ENCODE data around the gene TBL3. TPM values are rescaled to one million over a fixed set of nuclear protein-coding genes. Genes with fewer than 3 reads are reported as not detected.
A peak's percentile ranks its signal among the peaks of the same experiment; 100 is the strongest.

The TBL3 gene
- total RNA-seq, 1 experiment from 2014 or later = 68.9 TPM

- no peak for TF ChIP-seq REST (IDR thresholded peaks at IDR 0.05; ENCODE audit: low read depth)
- no peak for TF ChIP-seq EGR1 (IDR thresholded peaks at IDR 0.05; ENCODE audit: low read depth)
- no peak for TF ChIP-seq SIN3A (IDR thresholded peaks at IDR 0.05; ENCODE audit: low read depth)
- no peak for TF ChIP-seq EZH2phosphoT487 (IDR thresholded peaks at IDR 0.05; ENCODE audit: borderline replicate concordance)
- no peak for TF ChIP-seq POLR2A (IDR thresholded peaks at IDR 0.05; ENCODE audit: borderline replicate concordance, extremely low read depth, insufficient read depth, insufficient read length)
- TF ChIP-seq ZNF274 (IDR thresholded peaks at IDR 0.05; ENCODE audit: low read depth, low read length) = no peak
- Histone ChIP-seq H3K79me2 (ENCODE audit: insufficient read depth, low read length) (peaks cover 42% of the 10 kb centered on the region), H3K4me2 (ENCODE audit: low read length) (peak overlapping the region; percentile 88), H4K20me1 (ENCODE audit: insufficient read depth) (peaks cover 9% of the 10 kb centered on the region; the same call in 1 of the 2 replicates), H3K4me1 (ENCODE audit: control insufficient read depth in 1 of 2, insufficient read depth in 2 of 2, low read length in 2 of 2) (peaks cover 8 to 41% of the 10 kb centered on the region in 2 experiments), H3K9me3 (ENCODE audit: control insufficient read depth in 1 of 2, insufficient read depth in 1 of 2, low read depth in 1 of 2, low read length in 2 of 2) (no peaks in the 10 kb centered on the region), H3K9ac (ENCODE audit: low read length) (peak overlapping the region; percentile 98), H3K9me2 (ENCODE audit: insufficient read depth) (no peaks in the 10 kb centered on the region), H3K27me3 (ENCODE audit: insufficient read depth, low read length) (no peaks in the 10 kb centered on the region), H3K27ac (ENCODE audit: low read depth, low read length) (peak overlapping the region; percentile 88), H3K4me3 (replicated peaks in 1 of 2; ENCODE audit: low read depth in 1 of 2, low read length in 2 of 2) (peak overlapping the region; percentile 31 to 81), H3K36me3 (ENCODE audit: control insufficient read depth in 1 of 2, insufficient read depth in 2 of 2, low read length in 2 of 2) (peaks cover 4 to 15% of the 10 kb centered on the region in 2 experiments), H2AFZ (ENCODE audit: low read depth, low read length, poor library complexity, severe bottlenecking) (peak overlapping the region; percentile 82)
- POLR2A ChIA-PET = interaction anchor here (3.2 kb wide), 1 partner anchor 20 kb away, joined by 14 read pairs; no protein-coding TSS in a partner anchor
- CTCF ChIA-PET = no interaction called here
- BruUV-seq (replicated peaks) = no TSS peak
- DNase-seq (ENCODE audit: low read depth, low spot score) = no peak
- ATAC-seq = no peak
- intact Hi-C loops (cut with micrococcal nuclease) = no loop called here
- RAD21 ChIA-PET (ENCODE audit: low non-redundant PET in 1 of 2, low total read pairs in 2 of 2, uncharacterized antibody in 2 of 2, unreplicated experiment in 2 of 2) = no interaction called here
Measured at GRCh38 chr16:1958715-1959268, 13.1 kb upstream of the TBL3 start.

All from HCT116 (cell line).